COLO829 (cell line): ENCODE results near the gene TGM2.

Experiments
- DNase-seq: peaks from one replicate; pipeline ENCODE4 v3.0.0; 2012; ENCODE audit warnings: low spot score

Gene TGM2

DNA sequence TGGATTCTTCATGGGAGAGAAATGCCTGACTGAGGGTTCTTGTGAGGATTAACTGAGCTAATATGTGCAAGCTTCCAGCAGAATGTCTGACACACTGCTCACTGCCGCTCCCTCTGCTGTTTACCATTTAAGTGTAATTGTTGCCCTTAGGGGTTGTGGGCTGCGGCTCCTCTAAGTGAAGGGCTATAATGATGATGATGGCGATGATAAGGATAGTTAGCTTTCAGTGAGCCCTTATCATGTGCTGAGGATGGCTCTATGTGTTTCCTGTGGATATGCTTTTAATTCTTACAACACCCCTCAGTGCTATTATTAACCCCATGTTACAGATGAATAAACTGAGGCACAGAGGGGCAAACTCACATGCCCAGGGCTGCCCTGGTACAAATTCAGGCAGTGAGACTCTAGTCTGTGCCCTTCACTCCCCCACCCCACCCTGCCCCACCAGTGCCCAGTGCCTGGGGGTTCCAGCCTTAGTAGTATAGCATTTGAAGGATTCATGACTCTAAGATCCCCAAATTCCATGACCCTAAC lies 33.4 kb downstream of the TGM2 start:
- no peak for DNase-seq

GRCh38 chr20:38130687-38131587 lies 34.1 kb downstream of the TGM2 start:
- no peak for DNase-seq

- DNase-seq, result no peak
These were observed 35.0 kb downstream of the TGM2 start for GRCh38 chr20:38129893-38130609.

DNA sequence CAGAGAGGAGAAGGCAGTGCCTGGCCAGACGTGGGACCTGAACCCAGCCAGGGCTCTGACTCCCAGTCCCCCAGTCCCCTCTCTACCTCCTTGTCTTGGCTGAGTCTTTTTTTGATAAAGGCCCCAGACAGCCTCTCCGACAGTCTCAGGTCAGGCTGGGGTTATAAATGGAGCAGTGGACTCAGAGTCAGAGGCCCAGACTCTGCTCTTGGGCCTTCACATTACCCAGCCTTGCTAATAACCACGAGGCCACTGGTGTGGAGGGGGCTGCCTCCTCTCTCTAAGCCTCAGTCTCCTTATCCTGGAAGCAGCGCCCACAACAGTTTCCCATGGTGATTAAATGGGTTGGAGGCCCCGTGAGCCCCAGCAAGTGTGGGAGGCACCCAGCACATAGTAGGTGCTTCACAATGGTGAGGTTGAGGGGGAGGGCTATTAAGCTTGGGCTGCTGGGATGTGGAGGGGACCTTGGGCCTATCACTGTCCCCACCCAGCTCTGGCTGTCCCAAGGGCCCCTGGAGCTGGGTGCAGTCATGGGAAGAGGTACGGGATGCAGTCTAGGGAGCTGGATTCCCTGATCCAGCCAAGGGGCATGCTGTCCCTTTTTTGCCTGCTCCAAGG lies 35.7 kb downstream of the TGM2 start:
- DNase-seq, result no peak

DNA sequence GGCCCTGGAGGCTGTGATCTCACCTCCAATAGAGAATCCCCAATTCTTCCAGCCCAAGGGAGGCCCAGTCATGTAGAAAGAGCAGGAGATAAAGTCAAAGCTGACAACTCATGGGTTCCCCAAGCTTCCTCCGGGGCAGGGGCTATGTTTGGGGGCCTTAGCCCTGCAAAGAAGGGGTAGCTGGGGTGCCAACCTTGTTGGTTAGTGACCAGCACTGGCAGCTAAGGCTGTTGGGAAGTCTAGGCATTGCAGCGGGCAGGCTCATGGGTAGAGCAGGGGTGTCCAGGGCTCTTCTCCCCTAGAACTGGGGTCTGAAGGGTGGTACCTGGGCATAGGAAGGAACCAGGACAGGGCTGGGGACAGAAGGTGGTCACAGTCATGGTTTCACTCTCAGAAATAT lies 36.4 kb downstream of the TGM2 start:
- DNase-seq, result no peak

GRCh38 chr20:38127920-38128528 lies 37.0 kb downstream of the TGM2 start:
- DNase-seq, result no peak

GRCh38 chr20:38126932-38127621 lies 38.0 kb downstream of the TGM2 start:
- DNase-seq, result peak; percentile 73

GRCh38 chr20:38126146-38126921 lies 38.7 kb downstream of the TGM2 start:
- DNase-seq, result no peak

- DNase-seq, result no peak
These were observed 39.7 kb downstream of the TGM2 start for GRCh38 chr20:38125157-38126056.

GRCh38 chr20:38123021-38123587 lies 42.0 kb downstream of the TGM2 start:
- DNase-seq, result no peak

GRCh38 chr20:38121741-38122140 lies 43.3 kb downstream of the TGM2 start:
- DNase-seq, result no peak

DNA sequence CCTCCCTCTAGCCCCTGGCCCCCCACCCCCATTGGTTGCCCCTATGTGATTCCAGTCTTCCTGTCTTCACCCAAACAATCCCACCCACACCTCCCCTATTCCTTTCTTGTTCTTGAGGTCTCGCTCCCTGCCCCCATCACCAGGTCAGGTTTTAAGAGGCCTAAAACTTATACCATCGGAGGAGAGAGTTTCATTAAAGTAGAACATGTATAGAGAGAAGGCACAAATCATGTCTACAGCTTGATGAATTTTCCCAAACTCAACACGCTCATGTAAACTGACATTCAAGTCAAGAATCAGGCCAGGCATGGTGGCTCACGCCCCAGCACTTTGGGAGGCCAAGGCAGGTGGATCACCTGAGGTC lies 44.5 kb downstream of the TGM2 start:
- no peak for DNase-seq

DNA sequence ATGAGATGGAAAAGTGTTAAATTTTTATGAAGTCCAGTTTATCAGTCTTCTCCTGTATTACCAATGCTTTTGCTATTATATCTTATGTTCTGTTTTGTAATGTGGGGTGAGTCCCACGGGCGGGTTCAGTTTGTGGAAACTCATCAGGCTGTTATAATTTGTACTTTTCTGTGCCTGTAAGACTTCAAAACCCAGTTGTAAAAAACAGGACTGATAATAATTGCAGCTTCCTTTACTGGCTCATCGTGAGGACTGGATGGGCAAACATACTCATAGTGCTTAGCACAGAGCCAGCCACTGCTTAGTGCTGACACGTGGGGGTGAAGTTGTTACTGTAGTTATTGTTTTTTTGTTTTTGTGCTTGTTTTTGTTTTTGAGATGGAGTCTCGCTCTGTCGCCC lies 45.6 kb downstream of the TGM2 start:
- no peak for DNase-seq

DNA sequence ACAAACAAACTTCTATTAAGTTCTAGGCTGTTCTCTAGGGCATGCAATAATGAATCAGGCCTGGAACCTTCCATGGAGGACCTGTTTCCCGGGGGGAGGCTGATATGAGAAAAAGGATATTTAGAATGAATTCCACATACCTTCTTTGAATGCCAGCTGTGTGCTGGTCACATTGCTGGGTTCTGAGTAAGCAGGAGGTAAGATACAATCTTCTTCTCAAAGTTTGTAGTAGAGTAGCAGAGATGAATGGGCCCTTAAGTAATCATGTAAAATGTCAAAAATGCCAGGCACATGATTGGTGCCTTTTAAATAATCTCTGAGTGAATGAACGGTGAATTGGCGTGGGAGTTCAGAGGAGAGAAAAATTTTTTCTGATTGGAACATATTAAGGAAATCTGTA lies 47.4 kb downstream of the TGM2 start:
- peak; percentile 69 for DNase-seq

DNA sequence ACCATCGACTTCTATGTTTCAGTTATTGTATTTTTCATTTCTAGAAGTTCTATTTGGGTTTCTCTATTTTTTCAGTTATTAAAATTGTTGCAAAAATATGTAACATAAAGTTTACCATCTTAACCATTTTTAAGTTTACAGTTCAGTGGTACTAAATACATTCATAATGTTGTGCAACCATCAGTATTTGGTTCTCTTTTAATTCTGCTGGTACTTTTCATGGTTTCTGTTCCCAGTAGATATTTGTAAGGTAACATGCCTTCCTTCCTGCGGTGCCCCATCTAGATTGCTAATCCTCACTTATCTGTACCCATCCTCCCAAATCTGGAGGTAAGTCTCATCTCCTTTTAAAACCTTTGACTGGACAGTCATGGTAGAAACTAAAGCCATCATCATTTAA lies 47.9 kb downstream of the TGM2 start:
- DNase-seq, result no peak

- no peak for DNase-seq
These were observed 48.5 kb downstream of the TGM2 start for GRCh38 chr20:38116409-38117165.

GRCh38 chr20:38115896-38116295 lies 49.2 kb downstream of the TGM2 start:
- DNase-seq, result no peak

- no peak for DNase-seq
These were observed 49.9 kb downstream of the TGM2 start for GRCh38 chr20:38115205-38115604.

DNA sequence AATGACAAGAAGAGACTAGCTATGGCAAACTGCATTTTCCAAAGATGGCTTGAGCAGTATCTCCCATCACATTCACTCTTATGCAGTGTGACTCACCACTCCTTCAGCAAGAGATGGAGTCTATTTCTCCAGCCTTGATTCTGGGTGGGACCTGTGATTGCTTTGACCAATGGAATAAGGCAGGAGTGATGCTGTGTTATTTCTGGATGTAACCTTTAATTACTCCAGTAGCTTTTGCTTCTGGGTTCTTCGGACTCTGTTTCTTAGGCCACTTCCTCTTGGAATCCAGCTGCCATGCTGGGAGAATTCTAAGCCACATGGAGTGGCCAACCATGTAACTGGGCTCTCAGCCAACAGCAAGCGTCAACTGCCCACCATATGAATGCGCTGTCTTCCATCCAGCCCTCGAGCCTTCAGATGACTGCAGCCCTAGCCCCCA lies 50.7 kb downstream of the TGM2 start:
- DNase-seq, result no peak
